A673 (cell line): ENCODE data around the gene TMEM161A. TPM values are rescaled to one million over a fixed set of nuclear protein-coding genes. Genes with fewer than 3 reads are reported as not detected.

Source experiments
- BruUV-seq: library from RNA; stranded (reverse); fragments of 400-500 nt; replicated peaks from 2 replicates; lab custom pipeline; 2021; lab: Mats Ljungman, UMichigan
- CTCF ChIA-PET: fragments of 300-600 bp; sonication (Branson Sonifier 250); formaldehyde crosslinking; loops from one replicate; lab custom pipeline; 2022; ENCODE audit warnings: antibody characterized with exemption; lab: Charles Lee
- POLR2A ChIA-PET: fragments of 300-600 bp; sonication (Branson Sonifier 250); formaldehyde crosslinking; loops from one replicate; lab custom pipeline; 2022; ENCODE audit warnings: antibody characterized with exemption; ENCODE audit not compliant: low non-redundant PET; lab: Charles Lee
- DNase-seq: peaks from one replicate; pipeline ENCODE4 v3.0.0-alpha.2; 2015; ENCODE audit warnings: low spot score
- H3K27ac ChIP-seq: fragments of 200-600 bp; sonication (generic); 2 replicates; pipeline ENCODE4 v1.5.1; 2016; ENCODE audit warnings: mixed run types, low read depth, mild to moderate bottlenecking, mixed read lengths, antibody characterized with exemption, low read length; ENCODE audit not compliant: poor library complexity, severe bottlenecking
- H3K27me3 ChIP-seq: fragments of 200-600 bp; sonication (generic); replicated peaks from 2 replicates; pipeline ENCODE4 v1.6.1; 2017; ENCODE audit warnings: mixed run types, low read depth, mild to moderate bottlenecking, mixed read lengths, antibody characterized with exemption, low read length; ENCODE audit not compliant: insufficient read depth, poor library complexity
- H3K36me3 ChIP-seq: fragments of 200-600 bp; sonication (generic); 2 replicates; pipeline ENCODE4 v1.6.1; 2016; ENCODE audit warnings: mixed run types, mild to moderate bottlenecking, mixed read lengths, antibody characterized with exemption, low read length; ENCODE audit not compliant: insufficient read depth, poor library complexity, severe bottlenecking
- H3K4me1 ChIP-seq: fragments of 200-600 bp; sonication (generic); 2 replicates; pipeline ENCODE4 v1.6.1; 2017; ENCODE audit warnings: mixed run types, mild to moderate bottlenecking, mixed read lengths, antibody characterized with exemption, low read length; ENCODE audit not compliant: insufficient read depth, poor library complexity, severe bottlenecking
- H3K4me3 ChIP-seq: fragments of 200-600 bp; sonication (generic); 2 replicates; pipeline ENCODE4 v1.5.1; 2016; ENCODE audit warnings: low read depth, mixed run types, mild to moderate bottlenecking, mixed read lengths, low read length; ENCODE audit not compliant: poor library complexity, severe bottlenecking
- H3K9me3 ChIP-seq: fragments of 200-600 bp; sonication (generic); 2 replicates; pipeline ENCODE4 v1.6.1; 2016; ENCODE audit warnings: mixed run types, low read depth, mild to moderate bottlenecking, mixed read lengths, antibody characterized with exemption, low read length; ENCODE audit not compliant: poor library complexity, severe bottlenecking
- EZH2 ChIP-seq: fragments of 200-600 bp; sonication (generic); IDR thresholded peaks from 2 replicates; pipeline ENCODE4 v1.6.1; 2017; ENCODE audit warnings: borderline replicate concordance, low read depth, mild to moderate bottlenecking, mixed read lengths, antibody characterized with exemption, low read length; ENCODE audit not compliant: poor library complexity, severe bottlenecking
- intact Hi-C: fragments of 100-400 bp; cut with micrococcal nuclease; formaldehyde crosslinking; loops from one replicate; pipeline ENCODE4 v1.10.0; 2022; ENCODE audit not compliant: unreplicated experiment
- total RNA-seq: library from RNA; stranded (reverse); gene quantifications from 2 replicates; pipeline ENCODE4 v1.2.3, GENCODE V29; 2021
- TF ChIP-seq, protein P1 (sequence below): fragments of 300-800, 200-600 bp; sonication (generic); conservative IDR thresholded peaks from 2 replicates; pipeline ENCODE4 v1.5.1; 2017; ENCODE audit warnings: low read depth, mild to moderate bottlenecking, antibody characterized with exemption, low read length, moderate library complexity, mixed read lengths

Gene TMEM161A
- total RNA-seq, 1 experiment from 2014 or later: 34.4 TPM

GRCh38 chr19:19115954-19116353 is 22.3 kb downstream of the TMEM161A start:
- TF ChIP-seq, protein P1, sequence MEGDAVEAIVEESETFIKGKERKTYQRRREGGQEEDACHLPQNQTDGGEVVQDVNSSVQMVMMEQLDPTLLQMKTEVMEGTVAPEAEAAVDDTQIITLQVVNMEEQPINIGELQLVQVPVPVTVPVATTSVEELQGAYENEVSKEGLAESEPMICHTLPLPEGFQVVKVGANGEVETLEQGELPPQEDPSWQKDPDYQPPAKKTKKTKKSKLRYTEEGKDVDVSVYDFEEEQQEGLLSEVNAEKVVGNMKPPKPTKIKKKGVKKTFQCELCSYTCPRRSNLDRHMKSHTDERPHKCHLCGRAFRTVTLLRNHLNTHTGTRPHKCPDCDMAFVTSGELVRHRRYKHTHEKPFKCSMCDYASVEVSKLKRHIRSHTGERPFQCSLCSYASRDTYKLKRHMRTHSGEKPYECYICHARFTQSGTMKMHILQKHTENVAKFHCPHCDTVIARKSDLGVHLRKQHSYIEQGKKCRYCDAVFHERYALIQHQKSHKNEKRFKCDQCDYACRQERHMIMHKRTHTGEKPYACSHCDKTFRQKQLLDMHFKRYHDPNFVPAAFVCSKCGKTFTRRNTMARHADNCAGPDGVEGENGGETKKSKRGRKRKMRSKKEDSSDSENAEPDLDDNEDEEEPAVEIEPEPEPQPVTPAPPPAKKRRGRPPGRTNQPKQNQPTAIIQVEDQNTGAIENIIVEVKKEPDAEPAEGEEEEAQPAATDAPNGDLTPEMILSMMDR: peak; percentile 84
- TF ChIP-seq EZH2: no peak

DNA sequence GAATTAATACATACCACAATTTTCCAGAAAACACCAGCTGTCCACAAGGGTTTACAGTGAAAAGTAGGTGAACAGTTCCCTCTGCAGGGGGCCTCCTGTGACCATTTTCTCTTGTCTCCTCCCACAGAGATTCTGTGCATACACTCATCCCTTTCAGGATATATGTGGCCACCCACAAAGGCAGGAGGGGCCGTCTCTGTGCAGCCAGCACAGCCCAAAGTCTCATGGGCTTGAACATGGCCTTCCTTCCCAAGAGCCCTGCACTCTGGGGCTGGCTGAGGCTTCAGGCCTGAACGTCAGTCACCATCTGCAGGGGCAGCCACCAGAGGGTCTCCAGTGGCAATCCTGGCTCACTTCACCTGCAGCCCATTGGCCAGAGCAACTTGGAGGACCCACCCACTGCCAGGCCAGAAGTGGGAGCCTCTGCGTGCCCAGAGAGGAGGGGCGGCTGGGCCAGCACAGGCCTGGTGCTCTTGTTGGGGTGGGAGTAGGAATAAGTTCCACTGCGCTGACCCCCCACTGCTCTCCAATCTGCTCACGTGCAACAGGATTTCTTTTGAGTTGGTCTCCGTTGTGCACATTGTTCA is 25.1 kb downstream of the TMEM161A start:
- H3K9me3 ChIP-seq: no peaks in the 10 kb centered on the region
- intact Hi-C loops: loop anchor here (5.0 kb wide), 1 partner anchor 61 kb away; no protein-coding TSS in a partner anchor
- no peaks in the 10 kb centered on the region for H3K36me3 ChIP-seq
- H3K4me3 ChIP-seq: no peak overlapping the region
- no peaks in the 10 kb centered on the region for H3K27me3 ChIP-seq
- TF ChIP-seq, protein P1: no peak
- TF ChIP-seq EZH2: no peak
- no peak overlapping the region for H3K27ac ChIP-seq
- ChIA-PET CTCF (no interaction called here), POLR2A (no interaction called here)
- no TSS peak for BruUV-seq
- H3K4me1 ChIP-seq: no peaks in the 10 kb centered on the region
- DNase-seq: peak; percentile 28

More at GRCh38 chr19:19115954-19116353, 22.3 kb downstream of the TMEM161A start:
- no peaks in the 10 kb centered on the region for H3K27me3 ChIP-seq
- intact Hi-C loops: no loop called here
- peak; percentile 37 for DNase-seq
- H3K27ac ChIP-seq: no peak overlapping the region
- no peak overlapping the region for H3K4me3 ChIP-seq
- no peaks in the 10 kb centered on the region for H3K9me3 ChIP-seq
- ChIA-PET POLR2A (no interaction called here), CTCF (interaction anchor here (0.7 kb wide), 1 partner anchor 349 kb away, joined by 4 read pairs; no protein-coding TSS in a partner anchor)
- no peaks in the 10 kb centered on the region for H3K4me1 ChIP-seq
- H3K36me3 ChIP-seq: peaks cover 10% of the 10 kb centered on the region
- no TSS peak for BruUV-seq

DNA sequence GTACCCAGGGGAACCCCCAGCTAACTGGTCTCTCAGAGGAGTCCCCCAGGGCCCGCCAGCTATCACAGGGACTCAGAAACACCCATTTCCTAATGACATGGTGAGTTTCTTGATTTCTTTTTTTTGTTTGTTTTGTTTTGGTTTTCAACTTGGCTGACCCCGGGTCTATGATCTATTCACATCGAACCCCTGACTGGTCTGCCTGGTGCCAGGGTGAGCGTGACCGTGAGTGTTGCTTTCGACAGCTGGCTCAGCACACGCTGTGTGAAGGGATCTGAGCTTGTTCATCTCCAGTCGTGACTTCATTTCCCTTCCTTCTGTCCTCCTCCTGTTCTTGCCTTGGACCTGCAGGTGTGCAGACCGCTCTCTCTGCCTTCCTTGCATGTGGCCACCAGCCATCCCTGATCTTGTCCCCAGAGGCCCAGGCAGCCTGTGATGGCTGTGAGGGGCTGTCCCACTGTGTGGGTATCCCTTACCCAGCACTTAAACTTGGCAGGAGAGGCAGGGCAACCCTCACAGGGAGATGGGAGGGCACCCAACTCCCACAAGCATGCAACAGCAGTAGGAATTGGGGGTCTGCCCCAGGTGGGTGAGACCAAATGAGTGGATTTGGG is 26.2 kb downstream of the TMEM161A start:
- H3K27me3 ChIP-seq: no peaks in the 10 kb centered on the region
- intact Hi-C loops: loop anchor here (5.0 kb wide), 1 partner anchor 60 kb away; no protein-coding TSS in a partner anchor
- no peaks in the 10 kb centered on the region for H3K36me3 ChIP-seq
- H3K9me3 ChIP-seq: no peaks in the 10 kb centered on the region
- ChIA-PET POLR2A (no interaction called here), CTCF (interaction anchor here (0.6 kb wide), 1 partner anchor 47 kb away, joined by 4 read pairs; no protein-coding TSS in a partner anchor)
- H3K4me1 ChIP-seq: no peaks in the 10 kb centered on the region
- no peak for DNase-seq
- no TSS peak for BruUV-seq
- no peak overlapping the region for H3K4me3 ChIP-seq
- no peak overlapping the region for H3K27ac ChIP-seq
- TF ChIP-seq, protein P1: no peak
